Vagina (tissue), 2 donors: ENCODE measurements around the gene ACAT1.
A peak's percentile ranks its signal among the peaks of the same experiment; 100 is the strongest.

Experiments
- POLR2A ChIP-seq, 2 donors: fragments of 450-650 bp; IDR thresholded peaks; one replicate each; pipeline ENCODE4 v1.6.1; 2017; ENCODE audit warnings: antibody characterized with exemption in 2 of 2, mild to moderate bottlenecking in 2 of 2, moderate library complexity in 2 of 2
- POLR2AphosphoS5 ChIP-seq, 2 donors: sonication (generic); formaldehyde crosslinking; IDR thresholded peaks; one replicate each; pipeline ENCODE4 v1.9.0; 2017; ENCODE audit warnings: antibody characterized with exemption in 2 of 2, mild to moderate bottlenecking in 2 of 2, low read depth in 1 of 2; ENCODE audit not compliant: insufficient read depth in 1 of 2
- TF ChIP-seq, protein P1 (sequence below), 3 experiments: fragments of 450-650 bp in 2 of 3; fragments of 200-600 bp in 1 of 3; sonication (generic) in 1 of 3; IDR thresholded peaks; one replicate each; pipeline ENCODE4 v1.5.1; 2017 to 2019; ENCODE audit warnings: antibody characterized with exemption in 3 of 3, mild to moderate bottlenecking in 2 of 3, moderate library complexity in 2 of 3

DNA sequence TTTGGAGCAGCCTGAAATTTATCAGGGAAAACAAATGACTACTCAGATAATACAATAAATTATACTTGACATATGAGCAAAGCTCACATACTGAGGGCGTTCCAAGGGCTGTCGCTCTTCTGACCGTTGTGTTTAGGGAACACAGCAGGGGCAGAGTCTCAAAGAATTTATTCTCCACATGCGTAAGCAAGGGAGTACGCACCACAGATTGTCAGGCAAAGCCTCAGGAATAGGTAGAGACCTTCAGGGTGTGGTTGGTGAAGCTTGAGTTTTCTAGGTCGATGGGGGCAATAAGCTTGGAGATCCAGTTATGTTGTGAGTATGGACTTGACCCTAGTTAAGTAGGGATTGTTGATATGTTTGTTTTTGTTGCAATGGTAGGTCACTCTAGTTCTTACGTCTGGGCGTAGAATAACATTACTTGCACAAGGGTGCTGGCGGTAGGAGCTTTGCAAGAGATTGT lies 830 bp downstream of the ACAT1 start:
- TF ChIP-seq, protein P1, sequence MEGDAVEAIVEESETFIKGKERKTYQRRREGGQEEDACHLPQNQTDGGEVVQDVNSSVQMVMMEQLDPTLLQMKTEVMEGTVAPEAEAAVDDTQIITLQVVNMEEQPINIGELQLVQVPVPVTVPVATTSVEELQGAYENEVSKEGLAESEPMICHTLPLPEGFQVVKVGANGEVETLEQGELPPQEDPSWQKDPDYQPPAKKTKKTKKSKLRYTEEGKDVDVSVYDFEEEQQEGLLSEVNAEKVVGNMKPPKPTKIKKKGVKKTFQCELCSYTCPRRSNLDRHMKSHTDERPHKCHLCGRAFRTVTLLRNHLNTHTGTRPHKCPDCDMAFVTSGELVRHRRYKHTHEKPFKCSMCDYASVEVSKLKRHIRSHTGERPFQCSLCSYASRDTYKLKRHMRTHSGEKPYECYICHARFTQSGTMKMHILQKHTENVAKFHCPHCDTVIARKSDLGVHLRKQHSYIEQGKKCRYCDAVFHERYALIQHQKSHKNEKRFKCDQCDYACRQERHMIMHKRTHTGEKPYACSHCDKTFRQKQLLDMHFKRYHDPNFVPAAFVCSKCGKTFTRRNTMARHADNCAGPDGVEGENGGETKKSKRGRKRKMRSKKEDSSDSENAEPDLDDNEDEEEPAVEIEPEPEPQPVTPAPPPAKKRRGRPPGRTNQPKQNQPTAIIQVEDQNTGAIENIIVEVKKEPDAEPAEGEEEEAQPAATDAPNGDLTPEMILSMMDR (IDR thresholded peaks at IDR 0.05): no peak
- TF ChIP-seq POLR2AphosphoS5 (IDR thresholded peaks at IDR 0.05; ENCODE audit: insufficient read depth in 1 of 2, low read depth in 1 of 2): peak in 1 of 2 donors; percentile 2
- no peak for TF ChIP-seq POLR2A (IDR thresholded peaks at IDR 0.05)
